Esophagus squamous epithelium (tissue), 5 donors: Measurements from ENCODE around the gene IQUB. TPM values are rescaled to one million over a fixed set of nuclear protein-coding genes. Genes with fewer than 3 reads are reported as not detected.

Source experiments
- DNase-seq: peaks from one replicate; lab custom pipeline; 2025; lab: John Stamatoyannopoulos, UW
- H3K27ac ChIP-seq, 4 donors: fragments of 200-600 bp; sonication (generic); one replicate each; pipeline ENCODE4 v1.5.1; 2016 to 2019; ENCODE audit warnings: mild to moderate bottlenecking in 1 of 4
- H3K27me3 ChIP-seq, 4 donors: fragments of 200-600 bp; sonication (generic); 1 replicate in 3 of 4; 2 replicates in 1 of 4; pipeline versions ENCODE4 v1.5.1 to v1.6.0; 2017 to 2021; ENCODE audit warnings: antibody characterized with exemption in 1 of 4
- H3K36me3 ChIP-seq, 3 donors: fragments of 200-600 bp; sonication (generic); one replicate each; pipeline ENCODE4 v1.5.1; 2016 to 2019
- H3K4me1 ChIP-seq, 3 donors: fragments of 200-600 bp; sonication (generic); one replicate each; pipeline ENCODE4 v1.5.1; 2017 to 2019
- H3K4me3 ChIP-seq, 4 donors: fragments of 200-600 bp; sonication (generic); 1 replicate in 3 of 4; 2 replicates in 1 of 4; pipeline ENCODE4 v1.5.1; 2016 to 2019; ENCODE audit warnings: mild to moderate bottlenecking in 2 of 4, moderate library complexity in 1 of 4
- H3K9me3 ChIP-seq, 3 donors: fragments of 200-600 bp; sonication (generic); one replicate each; pipeline ENCODE4 v1.5.1; 2016 to 2019
- POLR2A ChIP-seq, 4 donors: fragments of 450-650 bp; IDR thresholded peaks; one replicate each; pipeline ENCODE4 v1.6.1; 2017; ENCODE audit warnings: antibody characterized with exemption in 4 of 4, mild to moderate bottlenecking in 4 of 4, moderate library complexity in 3 of 4
- WGBS, 2 donors: methylation state at CpG; one replicate each; pipeline ENCODE4 v1.1.5; 2018; 5-methylcytosine and 5-hydroxymethylcytosine counted together
- intact Hi-C: fragments of 100-400 bp; cut with DNase I; formaldehyde crosslinking; loops from one replicate; pipeline ENCODE4 v1.15.0; 2022
- total RNA-seq, 4 donors: library from RNA; depleted of rRNA; stranded (reverse); fragments of >200 nt; gene quantifications; one replicate each; pipeline ENCODE4 v1.1.0, GENCODE V29; 2016
- TF ChIP-seq, protein P1 (sequence below), 6 experiments: fragments of 450-650 bp in 4 of 6; fragments of 200-600 bp in 2 of 6; sonication (generic) in 2 of 6; IDR thresholded peaks; one replicate each; pipeline ENCODE4 v1.5.1; 2016 to 2019; ENCODE audit warnings: antibody characterized with exemption in 6 of 6, mild to moderate bottlenecking in 4 of 6, moderate library complexity in 4 of 6
- donor health status: DM: yes; HTN: yes; CAD: no.

Gene IQUB
- total RNA-seq, 4 donors from 2014 or later = 0.27 TPM; not detected in 3

DNA sequence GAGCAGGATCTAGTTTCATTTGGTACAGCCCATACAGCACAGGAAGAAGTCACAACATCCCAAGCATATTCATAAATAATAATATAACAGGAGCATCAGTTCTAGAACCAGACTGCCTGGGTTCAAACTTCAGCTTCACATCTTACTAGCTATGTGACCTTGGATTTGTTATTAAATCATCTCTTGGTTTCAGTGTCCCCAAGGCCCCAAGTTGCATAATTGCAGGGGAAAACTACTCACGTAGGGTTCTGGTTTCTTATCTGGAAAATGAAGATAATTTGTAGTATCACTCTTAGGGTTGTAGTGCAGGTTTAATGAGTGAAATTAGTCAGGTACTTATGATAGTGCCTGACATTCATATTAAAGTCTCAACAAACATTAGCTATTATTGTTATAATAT, 5.5 kb upstream of the IQUB start:
- Histone ChIP-seq H3K9me3 (no peaks in the 10 kb centered on the region), H3K27ac (no peak overlapping the region), H3K4me1 (peaks cover 0 to 29% (median 0%) of the 10 kb centered on the region in 3 donors), H3K4me3 (no peak overlapping the region), H3K27me3 (no peaks in the 10 kb centered on the region), H3K36me3 (peaks cover 0 to 37% (median 0%) of the 10 kb centered on the region in 3 donors)
- no peak for DNase-seq
- intact Hi-C loops = no loop called here
- TF ChIP-seq, protein P1, sequence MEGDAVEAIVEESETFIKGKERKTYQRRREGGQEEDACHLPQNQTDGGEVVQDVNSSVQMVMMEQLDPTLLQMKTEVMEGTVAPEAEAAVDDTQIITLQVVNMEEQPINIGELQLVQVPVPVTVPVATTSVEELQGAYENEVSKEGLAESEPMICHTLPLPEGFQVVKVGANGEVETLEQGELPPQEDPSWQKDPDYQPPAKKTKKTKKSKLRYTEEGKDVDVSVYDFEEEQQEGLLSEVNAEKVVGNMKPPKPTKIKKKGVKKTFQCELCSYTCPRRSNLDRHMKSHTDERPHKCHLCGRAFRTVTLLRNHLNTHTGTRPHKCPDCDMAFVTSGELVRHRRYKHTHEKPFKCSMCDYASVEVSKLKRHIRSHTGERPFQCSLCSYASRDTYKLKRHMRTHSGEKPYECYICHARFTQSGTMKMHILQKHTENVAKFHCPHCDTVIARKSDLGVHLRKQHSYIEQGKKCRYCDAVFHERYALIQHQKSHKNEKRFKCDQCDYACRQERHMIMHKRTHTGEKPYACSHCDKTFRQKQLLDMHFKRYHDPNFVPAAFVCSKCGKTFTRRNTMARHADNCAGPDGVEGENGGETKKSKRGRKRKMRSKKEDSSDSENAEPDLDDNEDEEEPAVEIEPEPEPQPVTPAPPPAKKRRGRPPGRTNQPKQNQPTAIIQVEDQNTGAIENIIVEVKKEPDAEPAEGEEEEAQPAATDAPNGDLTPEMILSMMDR (IDR thresholded peaks at IDR 0.05) = no peak
- no peak for TF ChIP-seq POLR2A (IDR thresholded peaks at IDR 0.05)
- 75 to 83% methylated on average over 1 of the region's 1 CpG for WGBS, 2 donors

DNA sequence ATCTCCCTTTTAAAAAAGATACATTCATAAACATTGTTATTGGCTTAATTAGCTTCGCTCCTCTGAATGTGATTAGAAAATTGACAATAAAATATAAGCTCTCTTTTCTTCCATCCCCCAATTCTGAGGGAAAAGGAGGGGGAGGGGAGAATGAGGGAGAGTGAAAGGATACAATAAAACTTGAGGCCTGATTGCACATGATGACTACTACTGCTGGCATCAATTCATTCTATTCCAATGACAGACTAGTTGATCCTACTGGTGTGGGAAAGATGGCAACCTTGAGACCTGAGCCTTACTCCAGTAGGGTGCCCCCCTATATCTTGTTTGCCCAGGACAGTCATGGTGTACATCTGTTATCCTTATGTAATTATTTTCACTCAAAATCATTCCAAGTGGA, 4.5 kb upstream of the IQUB start:
- peaks cover 0 to 33% (median 0%) of the 10 kb centered on the region in 3 donors for H3K36me3 ChIP-seq
- peaks cover 0 to 3% (median 0%) of the 10 kb centered on the region in 4 donors for H3K27me3 ChIP-seq
- H3K4me1 ChIP-seq = peaks cover 0 to 34% (median 3%) of the 10 kb centered on the region in 3 donors
- intact Hi-C loops = no loop called here
- H3K27ac ChIP-seq = no peak overlapping the region
- no peak overlapping the region for H3K4me3 ChIP-seq
- 92 to 96% methylated on average over 1 of the region's 1 CpG for WGBS, 2 donors
- TF ChIP-seq, protein P1 (IDR thresholded peaks at IDR 0.05) = no peak
- no peak for TF ChIP-seq POLR2A (IDR thresholded peaks at IDR 0.05)
- H3K9me3 ChIP-seq = no peaks in the 10 kb centered on the region
- no peak for DNase-seq

DNA sequence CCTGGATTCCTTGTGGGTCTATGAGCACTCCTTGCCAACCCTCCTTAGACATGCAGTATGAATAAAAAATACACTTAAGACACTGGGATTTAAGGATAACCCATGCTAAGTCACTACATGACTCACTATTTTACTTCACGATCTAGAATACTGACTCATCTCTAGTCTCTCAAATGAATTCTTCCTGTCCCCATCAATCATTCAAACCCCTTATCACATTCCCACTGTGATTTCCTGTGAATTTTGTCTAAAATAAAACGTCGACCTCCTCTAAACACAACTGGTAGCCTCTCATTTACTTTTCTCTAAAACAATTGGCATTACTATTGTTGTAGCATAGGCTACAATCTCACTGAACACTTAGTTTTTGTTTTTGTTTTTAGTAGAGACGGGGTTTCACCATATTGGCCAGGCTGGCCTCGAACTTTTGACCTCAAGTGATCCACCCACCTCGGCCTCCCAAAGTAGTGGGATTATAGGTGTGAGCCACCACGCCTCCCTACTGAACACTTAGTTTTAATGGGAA, 3.9 kb upstream of the IQUB start:
- Histone ChIP-seq H3K27ac (no peak overlapping the region), H3K36me3 (peaks cover 0 to 26% (median 0%) of the 10 kb centered on the region in 3 donors), H3K4me1 (peaks cover 0 to 40% (median 6%) of the 10 kb centered on the region in 3 donors), H3K4me3 (no peak overlapping the region), H3K9me3 (no peaks in the 10 kb centered on the region), H3K27me3 (peaks cover 0 to 10% (median under 1%) of the 10 kb centered on the region in 4 donors)
- 39 to 54% methylated on average over 7 of the region's 7 CpGs for WGBS, 2 donors
- TF ChIP-seq POLR2A (IDR thresholded peaks at IDR 0.05) = no peak
- intact Hi-C loops = no loop called here
- DNase-seq = no peak

DNA sequence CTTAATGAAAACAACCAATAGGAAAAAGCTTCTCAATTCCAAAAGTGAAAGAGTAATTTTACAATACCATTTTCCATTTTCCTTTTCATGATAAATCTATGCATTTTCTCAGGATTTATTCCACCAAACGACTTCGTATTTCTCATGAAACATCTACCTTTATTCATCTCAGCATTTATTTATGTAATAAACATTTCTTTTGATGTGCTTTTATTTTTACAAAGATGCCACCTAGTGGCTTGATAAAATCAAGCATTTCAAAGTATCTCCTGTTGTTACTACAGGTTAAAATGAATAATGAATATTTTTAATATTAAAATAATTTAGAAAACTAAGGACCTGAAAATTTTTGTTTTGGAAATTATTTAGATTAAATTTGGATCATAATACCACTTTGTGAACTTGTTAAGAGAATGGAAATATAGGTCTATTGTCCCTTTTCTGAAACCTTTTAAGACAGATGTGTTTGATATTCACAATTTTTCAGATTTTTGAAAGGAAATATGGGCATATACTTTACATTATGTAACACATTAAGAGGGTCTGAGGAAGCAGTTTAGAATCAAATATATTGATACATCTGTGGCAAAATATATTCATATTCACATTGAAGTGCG, 2.7 kb upstream of the IQUB start:
- WGBS, 2 donors = 40 to 41% methylated on average over 3 of the region's 3 CpGs
- TF ChIP-seq, protein P1 (IDR thresholded peaks at IDR 0.05) = peak in 4 of 6 experiments; percentile 19 to 50 (median 42)
- no peak for TF ChIP-seq POLR2A (IDR thresholded peaks at IDR 0.05)
- no peak overlapping the region for H3K27ac ChIP-seq
- peaks cover 0 to 17% (median 0%) of the 10 kb centered on the region in 3 donors for H3K36me3 ChIP-seq
- no peak for DNase-seq
- H3K27me3 ChIP-seq = peaks cover 0 to 21% (median 2%) of the 10 kb centered on the region in 4 donors
- intact Hi-C loops = no loop called here
- H3K4me1 ChIP-seq = peaks cover 0 to 51% (median 6%) of the 10 kb centered on the region in 3 donors
- no peaks in the 10 kb centered on the region for H3K9me3 ChIP-seq
- no peak overlapping the region for H3K4me3 ChIP-seq

DNA sequence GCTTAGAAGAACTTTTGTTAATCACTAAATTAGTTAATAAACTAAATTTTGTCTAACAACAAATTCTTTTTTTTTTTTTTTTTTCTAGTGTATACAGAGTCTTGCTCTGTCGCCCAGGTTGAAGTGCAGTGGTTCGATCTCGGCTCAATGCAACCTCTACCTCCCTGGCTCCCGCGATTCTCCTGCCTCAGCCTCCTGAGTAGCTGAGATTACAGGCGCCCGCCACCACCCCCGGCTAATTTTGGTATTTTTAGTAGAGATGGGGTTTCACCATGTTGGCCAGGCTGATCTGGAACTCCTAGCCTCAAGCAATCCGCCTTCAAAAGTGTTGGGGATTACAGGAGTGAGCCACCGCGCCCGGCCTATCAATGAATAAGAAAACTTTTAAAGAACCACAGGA, 1.1 kb upstream of the IQUB start:
- Histone ChIP-seq H3K27ac (peak overlapping the region in 2 of 4 donors; percentile 90 to 93), H3K9me3 (no peaks in the 10 kb centered on the region), H3K36me3 (peaks cover 0 to 11% (median 0%) of the 10 kb centered on the region in 3 donors), H3K4me3 (peak overlapping the region in 3 of 4 donors; percentile 63 to 77 (median 66)), H3K4me1 (peaks cover 0 to 51% (median 6%) of the 10 kb centered on the region in 3 donors), H3K27me3 (peaks cover 0 to 28% (median 2%) of the 10 kb centered on the region in 4 donors)
- no peak for TF ChIP-seq POLR2A (IDR thresholded peaks at IDR 0.05)
- TF ChIP-seq, protein P1 (IDR thresholded peaks at IDR 0.05) = no peak
- DNase-seq = peak; percentile 0
- intact Hi-C loops = no loop called here
- 83 to 91% methylated on average over 12 of the region's 12 CpGs for WGBS, 2 donors
